OCI-LY7 (cell line): ENCODE data around the gene TNIK.

Experiments used
- CTCF ChIP-seq: fragments of 200-600 bp; sonication (generic); conservative IDR thresholded peaks from 2 replicates; pipeline ENCODE4 v1.5.1; 2014; ENCODE audit warnings: mild to moderate bottlenecking, antibody characterized with exemption, low read length, moderate library complexity, mixed read lengths
- EZH2phosphoT487 ChIP-seq: fragments of 200-600 bp; sonication (generic); IDR thresholded peaks from 2 replicates; pipeline ENCODE4 v1.6.1; 2018; ENCODE audit warnings: low read depth, borderline replicate concordance, mild to moderate bottlenecking, mixed run types, antibody characterized with exemption, low read length, moderate library complexity, mixed read lengths

- no peak for TF ChIP-seq CTCF
- TF ChIP-seq EZH2phosphoT487: no peak
Observed at GRCh38 chr3:171257251-171258203, 202.7 kb downstream of the TNIK start.
